ENCODE data around the gene RXRA.

RXRA gene

GRCh38 chr9:134344800-134345310 lies 18.6 kb downstream of the RXRA start:
- TF ChIP-seq CTCF (conservative IDR thresholded peaks at IDR 0.05; ENCODE audit: low read length), result no peak
- no peak overlapping the region for H3K4me3 ChIP-seq (ENCODE audit: low read length)
- no peak for DNase-seq (ENCODE audit: low read depth)

- no peak overlapping the region for H3K4me3 ChIP-seq (ENCODE audit: low read length)
- TF ChIP-seq CTCF (conservative IDR thresholded peaks at IDR 0.05; ENCODE audit: low read length), result no peak
- no peak for DNase-seq (ENCODE audit: low read depth)
Observed at GRCh38 chr9:134345737-134346136, 19.5 kb downstream of the RXRA start.

GRCh38 chr9:134346151-134346550 lies 19.9 kb downstream of the RXRA start:
- H3K4me3 ChIP-seq (ENCODE audit: low read length), result no peak overlapping the region
- DNase-seq (ENCODE audit: low read depth), result peak; percentile 39
- TF ChIP-seq CTCF (conservative IDR thresholded peaks at IDR 0.05; ENCODE audit: low read length), result no peak

- DNase-seq (ENCODE audit: low read depth), result no peak
- H3K4me3 ChIP-seq (ENCODE audit: low read length), result no peak overlapping the region
- no peak for TF ChIP-seq CTCF (conservative IDR thresholded peaks at IDR 0.05; ENCODE audit: low read length)
Observed at GRCh38 chr9:134346840-134347583, 20.8 kb downstream of the RXRA start.

- TF ChIP-seq CTCF (conservative IDR thresholded peaks at IDR 0.05; ENCODE audit: low read length), result no peak
- no peak for DNase-seq (ENCODE audit: low read depth)
- H3K4me3 ChIP-seq (ENCODE audit: low read length), result no peak overlapping the region
Observed at GRCh38 chr9:134347996-134348395, 21.7 kb downstream of the RXRA start.

GRCh38 chr9:134348404-134349155 lies 22.3 kb downstream of the RXRA start:
- TF ChIP-seq CTCF (conservative IDR thresholded peaks at IDR 0.05; ENCODE audit: low read length), result no peak
- H3K4me3 ChIP-seq (ENCODE audit: low read length), result no peak overlapping the region
- DNase-seq (ENCODE audit: low read depth), result no peak

- TF ChIP-seq CTCF (conservative IDR thresholded peaks at IDR 0.05; ENCODE audit: low read length), result no peak
- no peak overlapping the region for H3K4me3 ChIP-seq (ENCODE audit: low read length)
- DNase-seq (ENCODE audit: low read depth), result no peak
Observed at GRCh38 chr9:134349936-134350335, 23.7 kb downstream of the RXRA start.
